Measurements from ENCODE around the gene RFX1.

DNA sequence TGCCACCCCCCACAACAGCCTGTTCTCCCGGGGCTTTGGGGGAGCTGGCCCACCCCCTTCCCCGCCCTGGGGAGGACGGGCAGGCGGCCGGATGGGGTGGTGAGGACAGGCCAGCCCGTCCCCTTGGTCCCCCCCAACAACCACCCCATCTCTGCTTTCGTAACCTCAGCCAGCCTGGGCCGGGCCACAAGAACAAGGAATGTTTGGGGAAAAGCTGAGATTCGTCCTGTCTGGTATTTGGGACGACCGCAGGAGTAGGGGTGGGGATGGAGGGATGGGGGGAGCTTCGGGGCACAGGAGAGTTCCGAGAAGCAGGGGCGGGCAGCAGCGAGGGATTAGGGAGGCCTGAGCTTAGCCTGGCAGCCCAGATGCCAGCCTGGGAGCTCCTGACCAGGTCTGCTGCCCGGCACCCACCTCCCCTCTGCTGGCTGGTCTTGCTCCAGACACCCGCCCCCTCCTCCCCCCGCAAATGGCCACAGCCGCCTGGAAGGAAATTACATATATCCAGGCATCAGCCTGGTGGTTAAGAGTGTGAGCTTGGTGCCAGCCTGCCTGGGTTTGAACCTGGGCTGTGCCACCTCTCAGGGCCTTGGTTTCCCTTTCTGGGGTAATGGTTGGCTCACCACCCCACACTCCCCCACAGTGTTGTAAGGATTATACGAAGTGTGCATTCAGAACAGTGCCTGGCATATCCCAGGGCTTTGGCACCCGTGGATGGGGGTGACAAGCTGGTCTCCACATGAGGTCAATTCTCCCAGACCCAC is 67.6 kb downstream of the RFX1 start, which contains the start of gene PODNL1:
- no peak for TF ChIP-seq ZNF8 (CRISPR knock-in tag; IDR thresholded peaks at IDR 0.05)
- TF ChIP-seq ZFP3 (CRISPR knock-in tag; IDR thresholded peaks at IDR 0.05): no peak
- TF ChIP-seq ESRRG (CRISPR knock-in tag; IDR thresholded peaks at IDR 0.05): no peak
- TF ChIP-seq, protein P1, sequence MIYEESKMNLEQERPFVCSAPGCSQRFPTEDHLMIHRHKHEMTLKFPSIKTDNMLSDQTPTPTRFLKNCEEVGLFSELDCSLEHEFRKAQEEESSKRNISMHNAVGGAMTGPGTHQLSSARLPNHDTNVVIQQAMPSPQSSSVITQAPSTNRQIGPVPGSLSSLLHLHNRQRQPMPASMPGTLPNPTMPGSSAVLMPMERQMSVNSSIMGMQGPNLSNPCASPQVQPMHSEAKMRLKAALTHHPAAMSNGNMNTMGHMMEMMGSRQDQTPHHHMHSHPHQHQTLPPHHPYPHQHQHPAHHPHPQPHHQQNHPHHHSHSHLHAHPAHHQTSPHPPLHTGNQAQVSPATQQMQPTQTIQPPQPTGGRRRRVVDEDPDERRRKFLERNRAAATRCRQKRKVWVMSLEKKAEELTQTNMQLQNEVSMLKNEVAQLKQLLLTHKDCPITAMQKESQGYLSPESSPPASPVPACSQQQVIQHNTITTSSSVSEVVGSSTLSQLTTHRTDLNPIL (CRISPR knock-in tag; IDR thresholded peaks at IDR 0.05; ENCODE audit: low read depth): no peak
- TF ChIP-seq TSHZ2 (CRISPR knock-in tag; IDR thresholded peaks at IDR 0.05): no peak
- TF ChIP-seq, protein P2, sequence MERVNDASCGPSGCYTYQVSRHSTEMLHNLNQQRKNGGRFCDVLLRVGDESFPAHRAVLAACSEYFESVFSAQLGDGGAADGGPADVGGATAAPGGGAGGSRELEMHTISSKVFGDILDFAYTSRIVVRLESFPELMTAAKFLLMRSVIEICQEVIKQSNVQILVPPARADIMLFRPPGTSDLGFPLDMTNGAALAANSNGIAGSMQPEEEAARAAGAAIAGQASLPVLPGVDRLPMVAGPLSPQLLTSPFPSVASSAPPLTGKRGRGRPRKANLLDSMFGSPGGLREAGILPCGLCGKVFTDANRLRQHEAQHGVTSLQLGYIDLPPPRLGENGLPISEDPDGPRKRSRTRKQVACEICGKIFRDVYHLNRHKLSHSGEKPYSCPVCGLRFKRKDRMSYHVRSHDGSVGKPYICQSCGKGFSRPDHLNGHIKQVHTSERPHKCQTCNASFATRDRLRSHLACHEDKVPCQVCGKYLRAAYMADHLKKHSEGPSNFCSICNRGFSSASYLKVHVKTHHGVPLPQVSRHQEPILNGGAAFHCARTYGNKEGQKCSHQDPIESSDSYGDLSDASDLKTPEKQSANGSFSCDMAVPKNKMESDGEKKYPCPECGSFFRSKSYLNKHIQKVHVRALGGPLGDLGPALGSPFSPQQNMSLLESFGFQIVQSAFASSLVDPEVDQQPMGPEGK (CRISPR knock-in tag; IDR thresholded peaks at IDR 0.05; ENCODE audit: borderline replicate concordance): no peak
- no peak for TF ChIP-seq BACH2 (CRISPR knock-in tag; IDR thresholded peaks at IDR 0.05; ENCODE audit: borderline replicate concordance)
- TF ChIP-seq CSRNP3 (CRISPR knock-in tag; IDR thresholded peaks at IDR 0.05): no peak

Data from SK-N-SH treated with all-trans-retinoic acid at 6 μM for 48 hours (cell line).